ENCODE data around the gene MTCL3.

The MTCL3 gene

DNA sequence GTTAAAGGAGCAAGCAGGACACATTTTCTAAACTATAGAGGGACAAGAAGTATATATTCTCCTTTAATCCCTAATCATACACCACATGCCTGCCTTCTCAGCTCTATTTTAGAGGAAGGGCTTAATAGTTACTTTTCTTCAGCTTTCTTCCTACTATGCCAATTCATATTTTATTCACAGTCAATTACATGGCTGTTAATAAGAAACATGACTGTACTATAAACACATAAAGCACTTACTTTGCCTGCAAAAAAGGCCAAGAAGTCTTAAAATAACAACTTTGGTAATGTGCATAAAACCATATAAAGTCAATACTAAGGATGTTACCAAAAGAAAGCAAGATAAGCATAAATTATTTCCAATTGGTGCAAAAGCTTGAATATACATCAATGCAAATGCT is 66.3 kb downstream of the MTCL3 start:
- no peak for ATAC-seq
- Histone ChIP-seq H3K27ac (no peak overlapping the region), H3K36me3 (peaks cover 0 to 7% (median 0%) of the 10 kb centered on the region in 9 donors), H3K9me3 (no peaks in the 10 kb centered on the region), H3K27me3 (no peaks in the 10 kb centered on the region), H3K4me1 (peaks cover 0 to 9% (median 0%) of the 10 kb centered on the region in 12 donors), H3K4me3 (no peak overlapping the region)
- intact Hi-C loops (cut with DNase I) = no loop called here
- TF ChIP-seq POLR2A (IDR thresholded peaks at IDR 0.05) = no peak
- no peak for TF ChIP-seq CTCF (IDR thresholded peaks at IDR 0.05)
- no peak for DNase-seq

DNA sequence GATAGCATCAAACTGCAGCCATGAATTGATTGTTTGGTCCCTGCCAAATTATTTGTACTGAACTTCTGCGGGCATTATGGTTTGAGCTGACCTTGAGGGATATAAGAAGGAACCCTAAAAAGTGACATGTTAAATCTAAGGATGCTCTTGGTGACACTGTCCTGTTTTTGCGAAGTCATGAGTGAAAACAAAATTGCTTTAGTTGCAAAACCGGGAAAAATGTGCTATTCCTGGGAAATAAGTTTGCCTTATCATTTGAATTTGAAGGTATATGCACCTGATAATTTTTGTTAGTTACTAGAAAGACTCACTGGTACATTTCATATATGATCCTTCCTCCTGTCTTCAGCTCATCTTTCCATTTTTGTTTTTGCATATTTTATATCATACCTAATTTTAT is 67.7 kb downstream of the MTCL3 start:
- DNase-seq (no peak), ATAC-seq (no peak)
- Histone ChIP-seq H3K27me3 (no peaks in the 10 kb centered on the region), H3K36me3 (peaks cover 0 to 22% (median 0%) of the 10 kb centered on the region in 9 donors), H3K9me3 (no peaks in the 10 kb centered on the region), H3K27ac (no peak overlapping the region), H3K4me3 (no peak overlapping the region), H3K4me1 (no peaks in the 10 kb centered on the region)
- intact Hi-C loops (cut with DNase I) = no loop called here
- no peak for TF ChIP-seq POLR2A (IDR thresholded peaks at IDR 0.05)
- TF ChIP-seq CTCF (IDR thresholded peaks at IDR 0.05) = no peak
- 85 to 92% (median 90%) methylated on average over 3 of the region's 3 CpGs for WGBS, 4 donors

- H3K9me3 ChIP-seq = no peaks in the 10 kb centered on the region
- peaks cover 0 to 28% (median 0%) of the 10 kb centered on the region in 9 donors for H3K36me3 ChIP-seq
- H3K4me1 ChIP-seq = no peaks in the 10 kb centered on the region
- no peak overlapping the region for H3K4me3 ChIP-seq
- no peak for ATAC-seq
- intact Hi-C loops (cut with DNase I) = no loop called here
- H3K27me3 ChIP-seq = no peaks in the 10 kb centered on the region
- no peak for TF ChIP-seq CTCF (IDR thresholded peaks at IDR 0.05)
- no peak for TF ChIP-seq POLR2A (IDR thresholded peaks at IDR 0.05)
- DNase-seq = no peak
- no peak overlapping the region for H3K27ac ChIP-seq
Measured at GRCh38 chr6:127447780-127448179, 71.4 kb downstream of the MTCL3 start.

DNA sequence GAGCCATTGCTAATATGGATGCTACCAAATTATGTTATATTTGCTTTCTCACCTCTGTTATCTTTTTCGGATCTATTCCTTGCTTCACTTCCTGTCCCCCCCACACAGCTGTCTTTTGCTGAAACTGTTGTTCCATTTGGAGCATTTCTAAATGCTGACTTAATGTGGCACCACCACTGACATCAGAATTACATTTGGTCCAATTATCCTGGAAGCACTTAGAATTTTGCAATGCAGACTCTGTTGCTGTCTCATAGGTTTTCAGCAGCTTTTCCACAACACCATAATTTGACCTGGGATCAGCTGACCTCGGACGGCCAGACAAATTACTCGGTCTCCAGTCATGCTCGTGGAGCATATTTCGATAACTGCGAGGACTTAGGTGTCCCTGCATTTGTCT is 72.8 kb downstream of the MTCL3 start:
- TF ChIP-seq POLR2A (IDR thresholded peaks at IDR 0.05) (no peak), CTCF (IDR thresholded peaks at IDR 0.05) (no peak)
- H3K36me3 ChIP-seq = peaks cover 0 to 28% (median 0%) of the 10 kb centered on the region in 9 donors
- no peaks in the 10 kb centered on the region for H3K9me3 ChIP-seq
- intact Hi-C loops (cut with DNase I) = no loop called here
- no peak overlapping the region for H3K4me3 ChIP-seq
- ATAC-seq = no peak
- 82 to 89% (median 87%) methylated on average over 7 of the region's 7 CpGs for WGBS, 4 donors
- no peak overlapping the region for H3K27ac ChIP-seq
- no peak for DNase-seq
- H3K4me1 ChIP-seq = no peaks in the 10 kb centered on the region
- H3K27me3 ChIP-seq = no peaks in the 10 kb centered on the region

Data from heart left ventricle (tissue), 16 donors.